ENCODE data around the gene KREMEN2.

GRCh38 chr16:2988590-2989099 is 24.6 kb downstream of the KREMEN2 start:
- TF ChIP-seq POLR2AphosphoS5 (IDR thresholded peaks at IDR 0.05) (no peak), CTCF (IDR thresholded peaks at IDR 0.05) (no peak), POLR2A (IDR thresholded peaks at IDR 0.05) (no peak)

All from prostate gland (tissue), 2 donors.